SH-SY5Y (cell line): Measurements from ENCODE around the gene SOX10.

ENCODE experiments used
- GATA2 ChIP-seq: IDR thresholded peaks from 2 replicates; pipeline ENCODE4 v1.6.1; 2011; ENCODE audit warnings: mild to moderate bottlenecking, low read depth, low read length
- GATA3 ChIP-seq: IDR thresholded peaks from 2 replicates; pipeline ENCODE4 v1.6.1; 2011; ENCODE audit warnings: low read depth, mild to moderate bottlenecking, low read length, moderate library complexity

GRCh38 chr22:38005943-38006342 lies 21.6 kb upstream of the SOX10 start:
- TF ChIP-seq GATA2 (no peak), GATA3 (no peak)
